Esophagus muscularis mucosa (tissue), 3 donors: Measurements from ENCODE around the gene TMEM150A.

Experiments used
- POLR2AphosphoS5 ChIP-seq, 2 donors: sonication (generic); formaldehyde crosslinking; IDR thresholded peaks; one replicate each; pipeline ENCODE4 v1.6.1; 2017; ENCODE audit warnings: antibody characterized with exemption in 2 of 2
- TF ChIP-seq, protein P1 (sequence below), 3 experiments: fragments of 200-600 bp in 2 of 3; fragments of 450-650 bp in 1 of 3; sonication (generic) in 2 of 3; IDR thresholded peaks; one replicate each; pipeline ENCODE4 v1.5.1; 2017 to 2019; ENCODE audit warnings: antibody characterized with exemption in 3 of 3, mild to moderate bottlenecking in 2 of 3, moderate library complexity in 1 of 3

- TF ChIP-seq POLR2AphosphoS5 (IDR thresholded peaks at IDR 0.05) = no peak
- TF ChIP-seq, protein P1, sequence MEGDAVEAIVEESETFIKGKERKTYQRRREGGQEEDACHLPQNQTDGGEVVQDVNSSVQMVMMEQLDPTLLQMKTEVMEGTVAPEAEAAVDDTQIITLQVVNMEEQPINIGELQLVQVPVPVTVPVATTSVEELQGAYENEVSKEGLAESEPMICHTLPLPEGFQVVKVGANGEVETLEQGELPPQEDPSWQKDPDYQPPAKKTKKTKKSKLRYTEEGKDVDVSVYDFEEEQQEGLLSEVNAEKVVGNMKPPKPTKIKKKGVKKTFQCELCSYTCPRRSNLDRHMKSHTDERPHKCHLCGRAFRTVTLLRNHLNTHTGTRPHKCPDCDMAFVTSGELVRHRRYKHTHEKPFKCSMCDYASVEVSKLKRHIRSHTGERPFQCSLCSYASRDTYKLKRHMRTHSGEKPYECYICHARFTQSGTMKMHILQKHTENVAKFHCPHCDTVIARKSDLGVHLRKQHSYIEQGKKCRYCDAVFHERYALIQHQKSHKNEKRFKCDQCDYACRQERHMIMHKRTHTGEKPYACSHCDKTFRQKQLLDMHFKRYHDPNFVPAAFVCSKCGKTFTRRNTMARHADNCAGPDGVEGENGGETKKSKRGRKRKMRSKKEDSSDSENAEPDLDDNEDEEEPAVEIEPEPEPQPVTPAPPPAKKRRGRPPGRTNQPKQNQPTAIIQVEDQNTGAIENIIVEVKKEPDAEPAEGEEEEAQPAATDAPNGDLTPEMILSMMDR (IDR thresholded peaks at IDR 0.05) = no peak
These were observed 2.3 kb downstream of the TMEM150A start for GRCh38 chr2:85600235-85600575.
